ENCODE data around the gene ARL8A.
"Not testable (repeated sequence)": the region's sequence is repeated elsewhere in the genome, so short reads cannot be mapped to it uniquely, and the experiment has no call there.

ARL8A gene

DNA sequence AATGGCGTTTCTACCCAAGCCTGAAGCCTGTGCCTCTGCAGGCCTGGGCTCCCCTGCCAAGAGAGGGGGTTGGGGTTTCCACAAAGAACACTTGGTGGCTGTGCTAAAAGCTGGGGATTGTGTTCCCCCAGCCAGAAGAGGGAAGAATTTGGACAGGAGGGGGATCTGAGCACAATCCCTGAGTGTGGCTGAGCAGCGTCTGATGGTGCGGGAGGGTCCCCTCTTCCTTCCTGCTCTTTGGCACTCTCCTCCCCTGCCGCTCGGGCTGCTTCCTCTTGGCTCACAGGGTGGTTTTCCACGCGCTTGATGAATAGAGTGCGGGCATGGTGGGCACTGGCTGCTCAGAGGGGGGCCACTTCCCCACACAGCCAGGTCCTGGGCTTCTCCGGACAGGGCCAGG lies 18.1 kb downstream of the ARL8A start:
- no peak overlapping the region for H3K4me3 ChIP-seq (ENCODE audit: low read length)
- no peak for DNase-seq (ENCODE audit: low read depth, low spot score)

DNA sequence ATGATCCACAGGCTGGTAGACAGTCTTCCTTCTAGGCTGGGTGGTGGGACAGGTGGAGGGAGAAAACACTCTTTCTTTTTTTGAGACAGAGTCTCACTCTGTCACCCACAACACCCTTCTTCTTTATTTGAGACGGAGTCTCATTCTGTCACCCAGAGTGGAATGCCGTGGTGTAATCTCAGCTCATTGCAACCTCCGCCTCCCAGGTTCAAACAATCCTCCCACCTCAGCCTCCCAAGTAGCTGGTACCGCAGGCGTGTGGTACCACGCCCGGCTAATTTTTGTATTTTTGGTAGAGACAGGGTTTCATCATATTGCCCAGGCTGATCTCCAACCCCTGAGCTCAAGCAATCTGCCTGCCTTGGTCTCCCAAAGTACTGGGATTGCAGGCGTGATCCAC lies 18.9 kb downstream of the ARL8A start:
- no peak for DNase-seq (ENCODE audit: low read depth, low spot score)

DNA sequence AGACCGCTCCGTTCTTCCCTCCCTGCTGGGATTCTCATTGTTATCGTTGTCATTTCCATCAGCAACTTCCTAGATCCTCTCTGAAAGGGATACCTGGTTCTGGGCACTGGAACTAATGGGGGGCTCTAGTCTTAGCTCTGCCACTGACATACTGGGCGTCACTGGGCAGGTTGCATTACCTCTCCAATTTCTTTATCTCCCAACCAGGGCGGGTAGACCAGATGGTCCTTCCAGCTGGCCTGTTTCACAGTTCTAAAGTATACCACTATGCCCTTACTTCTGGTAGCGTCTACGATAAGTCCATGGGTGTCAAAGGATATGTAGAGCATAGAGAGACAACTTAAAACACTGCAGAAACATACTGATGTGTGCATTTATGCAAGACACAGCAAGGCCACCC lies 20.4 kb downstream of the ARL8A start:
- DNase-seq (ENCODE audit: low read depth, low spot score), result no peak

More for the DNA sequence above, 18.9 kb downstream of the ARL8A start:
- H3K4me3 ChIP-seq (ENCODE audit: low read length), result no peak overlapping the region

DNA sequence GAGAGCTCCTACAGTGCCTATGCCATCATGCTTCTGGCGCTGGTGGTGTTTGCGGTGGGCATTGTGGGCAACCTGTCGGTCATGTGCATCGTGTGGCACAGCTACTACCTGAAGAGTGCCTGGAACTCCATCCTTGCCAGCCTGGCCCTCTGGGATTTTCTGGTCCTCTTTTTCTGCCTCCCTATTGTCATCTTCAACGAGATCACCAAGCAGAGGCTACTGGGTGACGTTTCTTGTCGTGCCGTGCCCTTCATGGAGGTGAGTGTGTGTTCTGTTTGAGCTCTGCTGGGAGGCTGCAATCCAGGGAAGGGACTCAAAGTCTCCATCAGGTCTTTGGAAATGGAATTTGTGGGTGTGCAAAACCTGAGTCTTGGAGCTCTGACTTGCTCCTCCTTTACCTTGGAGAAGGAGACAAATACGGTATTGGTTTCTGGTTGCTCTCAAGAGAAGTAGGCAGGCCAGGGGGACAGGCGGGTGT lies 21.2 kb downstream of the ARL8A start:
- no peak overlapping the region for H3K4me3 ChIP-seq (ENCODE audit: low read length)
- no peak for DNase-seq (ENCODE audit: low read depth, low spot score)

More for the DNA sequence above, 20.4 kb downstream of the ARL8A start:
- H3K4me3 ChIP-seq (ENCODE audit: low read length), result no peak overlapping the region

DNA sequence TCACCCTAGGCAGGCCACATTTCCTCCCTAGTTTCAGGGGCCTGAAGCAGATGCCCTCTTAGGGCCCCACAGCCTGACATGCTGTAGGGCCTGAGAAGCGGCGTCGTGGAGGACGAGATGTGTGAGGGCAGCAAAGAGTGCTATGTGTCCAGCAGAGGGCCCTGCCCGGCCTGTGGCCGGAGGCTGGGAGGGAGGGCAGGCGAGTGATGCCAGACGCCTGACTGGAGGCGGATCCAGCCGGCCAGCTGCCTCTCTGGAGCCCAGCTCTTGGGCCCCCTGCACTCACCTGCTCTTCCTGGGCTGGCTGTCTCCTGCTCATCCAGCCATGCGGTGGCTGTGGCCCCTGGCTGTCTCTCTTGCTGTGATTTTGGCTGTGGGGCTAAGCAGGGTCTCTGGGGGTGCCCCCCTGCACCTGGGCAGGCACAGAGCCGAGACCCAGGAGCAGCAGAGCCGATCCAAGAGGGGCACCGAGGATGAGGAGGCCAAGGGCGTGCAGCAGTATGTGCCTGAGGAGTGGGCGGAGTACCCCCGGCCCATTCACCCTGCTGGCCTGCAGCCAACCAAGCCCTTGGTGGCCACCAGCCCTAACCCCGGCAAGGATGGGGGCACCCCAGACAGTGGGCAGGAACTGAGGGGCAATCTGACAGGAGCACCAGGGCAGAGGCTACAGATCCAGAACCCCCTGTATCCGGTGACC lies 21.8 kb downstream of the ARL8A start, which contains the start of gene GPR37L1:
Gene GPR37L1 (plus strand): TSS at position 279 of the 697 bp plus-strand sequence. CDS start 47 bp downstream, at position 326.
- DNase-seq (ENCODE audit: low read depth, low spot score), result no peak
- no peak within 1 kb of the TSS for H3K4me3 ChIP-seq (ENCODE audit: low read length)

DNA sequence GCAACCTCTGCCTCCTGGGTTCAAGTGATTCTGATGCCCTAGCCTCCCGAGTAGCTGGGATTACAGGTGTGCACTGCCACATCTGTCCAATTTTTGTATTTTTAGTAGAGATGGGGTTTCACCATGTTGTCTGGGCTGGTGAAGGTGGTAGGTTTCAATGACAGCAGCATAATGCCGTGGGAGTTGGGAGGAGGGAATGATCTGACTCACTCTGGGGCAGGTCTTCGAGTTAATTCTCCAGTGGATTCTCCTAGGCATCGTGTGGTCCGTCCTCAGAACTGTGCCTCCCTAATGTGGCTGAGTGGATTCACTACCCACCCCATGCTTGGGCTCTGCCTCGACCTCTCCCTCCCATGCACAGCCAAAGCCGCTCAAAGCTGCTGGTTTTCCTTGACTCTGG lies 23.5 kb downstream of the ARL8A start:
- H3K4me3 ChIP-seq (ENCODE audit: low read length), result no peak overlapping the region
- no peak for DNase-seq (ENCODE audit: low read depth, low spot score)

DNA sequence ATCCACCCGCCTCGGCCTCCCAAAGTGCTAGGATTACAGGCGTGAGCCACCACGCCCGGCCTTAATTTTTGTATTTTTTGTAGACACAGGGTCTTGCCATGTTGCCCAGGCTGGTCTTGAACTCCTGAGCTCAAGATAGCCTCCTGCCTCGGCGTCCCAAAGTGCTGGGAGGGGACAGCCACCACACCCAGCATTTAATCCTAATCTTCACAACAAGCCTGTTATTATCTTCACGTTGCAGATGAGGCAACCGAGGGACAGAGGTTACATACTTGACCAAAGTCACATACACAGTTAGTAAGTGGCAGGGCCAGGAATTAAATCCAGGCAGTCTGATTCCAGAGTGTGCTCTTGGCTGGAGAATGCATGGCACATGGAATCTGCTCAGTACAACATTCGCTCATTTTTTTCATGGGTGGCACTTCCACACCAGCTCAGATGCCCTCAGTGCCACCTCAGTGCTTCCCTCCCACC lies 26.6 kb downstream of the ARL8A start:
- H3K4me3 ChIP-seq (ENCODE audit: low read length), result no peak overlapping the region
- DNase-seq (ENCODE audit: low read depth, low spot score), result no peak

DNA sequence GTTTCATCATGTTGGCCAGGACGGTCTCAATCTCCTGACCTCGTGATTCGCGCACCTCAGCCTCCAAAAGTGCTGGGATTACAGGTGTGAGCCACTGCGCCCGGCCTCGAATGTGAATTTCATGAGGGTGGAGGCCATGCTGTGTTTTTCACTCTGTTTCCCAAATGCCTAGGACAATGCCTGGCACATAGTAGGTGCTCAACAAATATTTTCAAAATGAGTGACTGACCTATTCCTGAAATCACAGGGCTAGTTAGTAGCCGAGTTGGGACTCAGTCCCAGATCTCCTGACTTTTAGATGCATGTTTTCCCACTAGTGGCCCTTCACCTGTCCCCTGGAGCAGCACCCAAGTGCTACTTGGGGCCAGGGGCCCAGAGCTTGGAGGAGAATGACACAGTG lies 28.2 kb downstream of the ARL8A start:
- no peak for DNase-seq (ENCODE audit: low read depth, low spot score)
- no peak overlapping the region for H3K4me3 ChIP-seq (ENCODE audit: low read length)

DNA sequence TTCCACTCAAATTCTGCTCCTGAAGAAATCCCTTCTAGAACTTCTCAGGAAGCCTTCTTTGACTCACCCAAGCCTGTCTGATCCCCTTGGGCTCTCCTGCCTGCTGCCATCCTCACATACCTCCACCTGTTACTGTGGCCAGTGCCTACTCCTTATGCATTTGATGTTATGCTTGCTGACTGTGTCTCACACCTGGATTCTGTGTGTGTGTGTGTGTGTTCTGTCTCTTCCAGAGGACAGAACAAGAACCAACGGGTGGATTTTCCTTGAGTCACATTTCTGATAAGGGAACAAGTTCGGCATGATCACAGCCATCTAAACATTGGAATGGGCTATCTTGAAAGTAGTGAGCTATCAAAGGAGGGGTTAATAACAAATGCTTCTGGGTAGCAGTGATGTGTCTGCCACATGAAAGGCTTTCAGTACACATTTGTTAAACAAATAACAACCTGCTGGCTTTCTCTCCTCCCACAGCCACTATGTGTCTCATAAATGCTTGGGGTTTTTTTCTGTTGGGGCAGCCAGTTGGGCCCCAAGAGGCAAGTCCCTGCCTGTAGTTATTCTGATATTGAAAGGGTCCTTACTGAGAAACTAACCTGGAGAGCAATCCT lies 30.7 kb downstream of the ARL8A start:
- no peak for DNase-seq (ENCODE audit: low read depth, low spot score)
- H3K4me3 ChIP-seq (ENCODE audit: low read length), result no peak overlapping the region

DNA sequence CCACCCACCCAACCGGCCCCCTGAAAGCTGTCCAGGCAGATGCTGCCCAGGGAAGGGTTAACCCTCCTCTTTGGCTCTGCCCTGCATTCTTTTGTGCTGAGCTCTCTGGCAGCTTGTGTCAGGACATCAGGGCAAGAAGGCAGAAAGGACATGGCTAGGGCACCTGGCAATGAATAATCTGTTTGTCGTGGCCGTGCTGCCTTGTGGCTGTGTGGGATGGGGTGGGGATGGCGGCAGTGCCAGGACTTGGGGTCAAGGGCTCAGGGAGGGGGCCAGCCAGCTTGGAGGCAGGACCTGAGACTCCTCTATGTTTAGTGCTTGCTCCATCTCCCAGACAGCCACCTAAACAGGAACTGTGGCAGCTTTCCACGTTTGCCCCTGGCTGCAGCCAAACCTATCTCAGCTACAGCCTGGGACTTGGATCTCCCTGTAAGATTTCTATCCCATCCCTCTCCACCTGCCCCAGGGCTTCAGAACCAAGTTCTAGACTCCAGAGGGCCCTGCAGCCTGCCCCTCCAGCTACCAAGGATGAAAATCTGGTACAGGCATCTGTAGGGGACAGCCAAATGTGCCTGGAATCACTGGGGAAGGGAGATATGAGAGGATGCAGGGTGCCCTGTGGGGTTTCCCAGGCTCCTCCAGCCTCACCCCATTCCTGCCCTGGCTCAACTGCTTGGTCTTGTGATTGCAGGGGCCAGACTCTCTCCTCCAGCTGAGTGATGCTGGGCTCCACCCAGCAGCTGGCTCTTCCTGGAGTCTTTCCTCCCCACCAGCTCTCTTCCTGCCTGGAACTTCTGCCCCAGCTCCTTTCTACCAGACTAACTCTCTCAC lies 31.5 kb downstream of the ARL8A start:
- no peak for DNase-seq (ENCODE audit: low read depth, low spot score)
- no peak overlapping the region for H3K4me3 ChIP-seq (ENCODE audit: low read length)

DNA sequence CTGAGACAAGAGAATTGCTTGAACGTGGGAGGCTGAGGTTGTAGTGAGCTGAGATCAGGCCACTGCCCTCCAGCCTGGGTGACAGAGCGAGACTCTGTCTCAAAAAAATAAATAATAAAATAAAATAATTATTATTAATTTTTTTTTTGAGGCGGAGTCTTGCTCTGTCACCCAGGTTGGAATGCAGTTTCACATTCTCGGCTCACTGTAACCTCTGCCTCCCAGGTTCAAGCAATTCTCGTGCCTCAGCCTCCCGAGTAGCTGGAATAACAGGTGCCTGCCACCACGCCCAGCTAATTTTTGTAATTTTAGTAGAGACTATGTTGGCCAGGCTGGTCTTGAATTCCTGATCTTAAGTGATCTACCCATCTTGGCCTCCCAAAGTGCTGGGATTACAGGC lies 32.9 kb downstream of the ARL8A start:
- not testable (repeated sequence) for DNase-seq (ENCODE audit: low read depth, low spot score); H3K4me3 ChIP-seq (ENCODE audit: low read length)

DNA sequence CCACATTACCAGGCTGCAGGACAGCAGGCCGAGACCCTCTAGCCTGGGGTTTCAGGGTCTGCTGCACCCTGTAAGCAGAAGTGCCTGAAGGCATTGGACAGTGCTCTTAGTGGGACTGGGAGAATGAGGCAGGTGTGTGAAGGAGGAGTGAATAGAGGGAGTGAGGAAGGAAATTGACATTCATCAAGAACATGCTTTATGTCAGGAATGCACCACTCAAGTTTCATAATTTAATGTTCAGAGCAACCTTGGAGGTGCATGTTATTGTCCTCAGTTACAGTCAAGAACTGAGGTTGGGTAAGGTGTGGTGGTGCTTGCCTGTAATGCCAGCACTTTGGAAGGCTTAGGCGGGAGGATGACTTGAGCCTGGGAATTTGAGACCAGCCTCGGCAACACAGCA lies 33.6 kb downstream of the ARL8A start:
- DNase-seq (ENCODE audit: low read depth, low spot score), result no peak

DNA sequence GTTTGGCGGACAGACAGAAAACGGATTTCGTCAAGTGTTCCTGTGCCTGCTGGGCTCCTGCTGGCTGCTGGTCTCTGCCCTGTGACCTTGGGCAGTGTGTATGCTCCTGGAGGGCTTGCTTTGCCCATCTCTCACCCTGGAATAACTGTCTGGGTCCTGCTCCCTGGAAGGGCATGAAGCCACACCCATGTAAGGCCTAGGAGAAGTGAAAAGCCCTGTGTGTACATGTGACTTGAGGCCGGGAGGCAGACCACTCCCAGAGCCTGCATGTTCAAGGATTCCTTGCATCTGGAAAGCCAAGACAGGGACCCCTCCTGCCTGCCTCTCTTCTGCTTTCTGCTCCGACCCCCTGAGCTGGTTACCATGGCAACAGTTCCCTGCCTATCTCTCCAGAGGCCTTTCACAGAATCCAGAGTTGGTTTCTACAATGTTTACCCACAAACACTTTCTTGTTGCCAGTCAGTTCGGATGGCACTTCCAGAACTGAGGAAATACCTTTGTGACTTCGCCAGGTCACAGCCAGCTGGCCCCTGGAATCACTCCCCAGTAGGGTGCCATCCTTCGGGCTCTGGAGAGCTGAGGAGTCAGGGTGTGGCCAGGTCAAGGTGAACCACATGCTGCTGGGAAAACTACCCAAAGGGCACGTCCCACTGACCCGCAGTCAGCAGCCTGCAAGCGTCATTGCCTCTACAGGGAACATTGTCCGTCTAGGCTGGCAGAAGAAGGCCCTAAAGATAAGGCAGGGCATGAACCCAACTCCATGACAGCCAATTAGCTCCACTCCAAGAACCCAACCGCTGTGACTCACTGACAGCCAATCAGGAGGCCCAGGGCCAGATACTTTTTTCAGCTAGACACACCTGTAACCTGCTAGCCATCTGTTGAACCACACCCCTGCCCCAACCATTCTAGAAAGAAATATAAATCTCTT lies 36.5 kb downstream of the ARL8A start:
- H3K4me3 ChIP-seq (ENCODE audit: low read length), result no peak overlapping the region
- no peak for DNase-seq (ENCODE audit: low read depth, low spot score)

More for the DNA sequence above, 33.6 kb downstream of the ARL8A start:
- H3K4me3 ChIP-seq (ENCODE audit: low read length), result no peak overlapping the region

DNA sequence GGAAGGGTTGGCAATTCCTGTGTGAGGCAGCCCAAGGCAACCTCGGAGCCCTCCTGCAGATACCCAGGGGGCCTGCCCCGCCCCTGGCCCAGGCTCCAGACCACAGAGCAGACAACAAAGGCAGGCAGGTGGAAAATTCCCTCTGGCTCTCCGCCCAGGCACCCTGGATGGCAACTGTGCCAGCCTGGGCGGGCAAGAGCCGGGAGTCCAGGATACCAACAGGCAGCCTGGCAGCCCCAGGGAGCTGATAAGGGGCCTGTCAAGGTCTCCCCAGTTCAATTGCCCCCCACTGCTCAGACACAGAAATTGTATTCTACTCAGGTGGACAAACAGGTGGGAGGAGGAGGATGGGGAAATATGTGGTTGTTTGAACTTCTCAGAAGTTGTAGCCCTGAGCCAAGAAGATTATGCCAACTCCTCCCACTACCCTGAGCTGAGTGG lies 37.2 kb downstream of the ARL8A start:
- no peak overlapping the region for H3K4me3 ChIP-seq (ENCODE audit: low read length)
- no peak for DNase-seq (ENCODE audit: low read depth, low spot score)

DNA sequence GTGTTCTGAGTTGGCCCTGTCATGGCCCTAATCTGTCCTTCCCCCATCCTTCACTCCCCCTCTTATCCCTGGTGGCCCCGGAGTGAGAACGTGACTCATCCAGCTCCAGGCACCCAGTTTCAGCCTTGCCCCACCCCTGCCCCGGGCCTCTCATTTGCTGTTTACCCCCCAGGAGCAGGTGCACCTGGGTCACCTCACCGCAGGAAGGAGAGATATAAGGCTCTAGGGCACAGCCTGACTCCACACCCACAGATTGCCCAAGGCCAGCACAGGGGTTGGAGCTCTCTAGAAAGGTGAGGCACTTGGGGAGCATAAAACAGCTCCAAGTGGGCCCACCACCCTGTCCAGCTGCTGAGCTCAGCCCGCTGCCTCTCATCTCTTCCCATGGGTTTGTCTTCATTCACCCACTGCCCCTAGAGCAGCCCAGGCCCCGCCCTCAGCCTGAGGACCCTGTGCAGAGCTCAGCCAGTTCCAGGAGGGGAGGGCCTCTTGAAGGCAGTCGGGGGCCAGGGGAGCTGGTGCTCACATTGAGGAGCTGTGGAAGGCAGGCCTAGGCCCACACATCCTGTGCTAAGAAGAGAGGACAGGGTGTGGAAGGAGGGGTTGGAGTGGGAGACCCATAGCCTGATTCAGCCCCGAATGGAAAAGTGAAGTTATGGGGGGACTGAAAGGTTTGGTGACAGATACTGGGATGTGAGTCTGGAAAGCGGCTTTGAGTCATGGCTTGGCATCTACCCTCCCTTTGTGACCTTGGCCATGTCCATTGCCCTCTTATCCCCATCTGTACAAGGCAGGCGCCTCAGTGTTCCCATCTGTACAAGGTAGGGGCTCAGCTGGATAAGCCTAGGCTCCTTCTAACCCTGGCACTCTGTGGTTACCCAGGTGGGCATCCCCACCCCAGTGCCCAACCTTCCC lies 37.9 kb downstream of the ARL8A start:
- H3K4me3 ChIP-seq (ENCODE audit: low read length), result no peak overlapping the region
- DNase-seq (ENCODE audit: low read depth, low spot score), result no peak

DNA sequence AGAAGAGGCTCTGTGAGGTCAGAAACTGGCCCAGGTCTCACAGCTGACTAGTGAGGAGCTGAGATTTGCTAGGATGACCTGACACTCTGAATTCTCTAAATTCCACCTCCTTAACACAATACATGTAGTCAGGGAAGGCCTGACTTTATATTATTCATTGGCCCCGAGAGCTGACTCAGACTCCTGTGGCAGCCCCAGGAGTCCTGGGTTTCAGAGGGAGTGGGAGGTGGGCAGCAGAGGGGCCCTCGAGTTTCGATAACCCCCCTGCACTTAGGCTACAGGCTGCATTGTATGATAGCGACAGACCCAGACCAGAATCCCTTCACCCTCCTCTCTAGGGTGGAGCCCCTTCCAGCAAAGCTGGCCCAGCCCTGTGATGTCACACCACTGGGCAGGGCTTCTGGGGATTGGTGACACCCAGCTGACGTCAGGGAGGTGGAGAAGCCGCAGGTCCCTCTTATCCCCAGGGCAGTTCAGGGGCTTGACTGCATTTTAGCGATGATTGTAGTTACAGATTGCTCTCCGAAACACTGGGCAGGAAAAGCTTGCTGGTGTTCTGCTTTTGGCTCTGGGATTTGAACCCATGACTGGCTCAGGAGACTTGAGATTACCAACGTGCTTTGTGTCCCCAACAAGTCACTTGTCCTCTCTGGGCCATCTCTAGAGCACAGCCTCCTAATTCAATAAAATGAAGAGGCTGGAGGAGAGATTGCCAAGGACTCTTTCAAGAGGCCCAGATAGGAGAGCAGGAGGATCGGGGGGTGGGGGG lies 38.8 kb downstream of the ARL8A start:
- H3K4me3 ChIP-seq (ENCODE audit: low read length), result no peak overlapping the region
- no peak for DNase-seq (ENCODE audit: low read depth, low spot score)

DNA sequence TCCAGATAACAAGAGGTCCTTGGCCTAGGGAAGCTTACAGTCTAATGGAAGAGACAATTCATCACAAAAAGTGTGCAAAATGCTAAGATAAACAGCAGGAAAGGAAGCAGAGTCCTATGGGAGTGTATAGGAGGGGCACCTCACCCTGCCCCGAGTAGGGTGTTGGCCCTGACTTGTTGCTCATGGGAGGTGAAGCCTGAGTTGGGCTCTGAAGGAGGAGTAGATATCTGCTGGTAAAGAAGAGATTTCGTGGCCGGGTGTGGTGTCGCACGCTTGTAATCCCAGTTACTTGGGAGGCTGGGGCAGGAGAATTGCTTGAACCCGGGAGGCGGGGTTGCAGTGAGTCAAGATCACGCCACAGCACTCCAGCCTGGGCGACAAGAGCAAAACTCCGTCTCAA lies 40.5 kb downstream of the ARL8A start:
- DNase-seq (ENCODE audit: low read depth, low spot score), result no peak
- H3K4me3 ChIP-seq (ENCODE audit: low read length), result no peak overlapping the region

Measured in Jurkat, Clone E6-1 (cell line).